Stimulated activated effector memory CD8-positive, alpha-beta T cell treated with anti-CD3 and anti-CD28 coated beads, Interleukin-12 subunit alpha, Interleukin-12 subunit beta, amount 100 ng/mL, for 72 hours (primary cell): ENCODE results near the gene MCF2L2.

Experiments used
- ATAC-seq: fragments of 150-1000 bp; cut with Tn5 transposase; 2 replicates; pipeline ENCODE4 v1.10.0; 2021
- DNase-seq, 2 donors: peaks; one replicate each; pipeline ENCODE4 v3.0.0; 2021 to 2022; ENCODE audit warnings: low spot score in 2 of 2
- H3K27ac Mint-ChIP-seq: one replicate; pipeline ENCODE4 v1.8.0; 2022; ENCODE audit warnings: mild to moderate bottlenecking, mixed read lengths
- H3K36me3 Mint-ChIP-seq: one replicate; pipeline ENCODE4 v1.8.0; 2022; ENCODE audit warnings: mild to moderate bottlenecking, mixed read lengths
- H3K4me1 Mint-ChIP-seq: one replicate; pipeline ENCODE4 v1.8.0; 2022; ENCODE audit warnings: mixed read lengths
- H3K4me3 Mint-ChIP-seq: one replicate; pipeline ENCODE4 v1.8.0; 2022; ENCODE audit warnings: mild to moderate bottlenecking, mixed read lengths
- H3K9me3 Mint-ChIP-seq: one replicate; pipeline ENCODE4 v1.8.0; 2022; ENCODE audit warnings: mixed read lengths

MCF2L2 gene

DNA sequence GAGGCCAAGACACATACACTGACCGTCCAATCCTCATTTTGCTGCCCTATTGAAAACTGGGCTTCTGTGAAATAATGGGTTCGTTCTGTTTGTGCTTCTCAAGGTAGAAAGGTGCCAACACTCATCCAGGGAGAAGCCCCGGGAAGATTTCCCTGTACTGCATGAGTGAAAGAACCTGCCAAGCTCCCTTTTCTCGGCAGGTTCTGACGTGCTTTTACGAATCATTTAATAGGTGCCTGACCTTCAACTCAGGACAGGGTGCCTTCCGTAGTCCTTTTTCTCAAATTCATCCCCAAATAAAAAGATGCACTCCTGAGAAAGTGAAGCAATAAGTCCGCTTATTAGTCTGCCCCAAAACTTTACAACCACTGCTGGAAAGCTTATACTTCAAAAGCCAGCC, 111.1 kb downstream of the MCF2L2 start:
- Mint-ChIP-seq H3K4me3 (no peak overlapping the region), H3K9me3 (no peaks in the 10 kb centered on the region), H3K36me3 (peaks cover 18% of the 10 kb centered on the region), H3K4me1 (no peaks in the 10 kb centered on the region), H3K27ac (no peak overlapping the region)
- DNase-seq (no peak), ATAC-seq (no peak)

DNA sequence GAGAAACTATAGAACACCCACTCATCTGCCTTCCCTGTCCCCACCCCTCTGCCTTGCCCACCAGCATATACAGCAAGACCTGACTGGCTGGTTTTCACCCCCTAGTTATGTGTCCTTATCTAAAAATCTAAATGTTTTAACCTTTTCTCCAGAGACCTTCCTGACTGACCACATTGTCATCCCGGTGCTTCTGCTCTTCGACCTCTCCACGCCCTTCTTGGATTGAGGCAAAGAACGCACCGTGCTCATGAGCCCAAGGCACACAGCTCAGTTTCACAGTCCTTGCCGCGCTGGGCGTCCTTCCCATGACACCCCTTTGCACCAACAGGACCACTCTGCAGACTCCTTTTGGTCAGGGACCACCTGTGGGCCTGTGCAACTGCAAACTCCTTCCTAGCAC, 112.7 kb downstream of the MCF2L2 start:
- ATAC-seq: no peak
- no peak overlapping the region for H3K27ac Mint-ChIP-seq
- H3K9me3 Mint-ChIP-seq: no peaks in the 10 kb centered on the region
- no peak overlapping the region for H3K4me3 Mint-ChIP-seq
- H3K36me3 Mint-ChIP-seq: peaks cover 19% of the 10 kb centered on the region
- H3K4me1 Mint-ChIP-seq: no peaks in the 10 kb centered on the region
- no peak for DNase-seq

- no peak overlapping the region for H3K4me3 Mint-ChIP-seq
- no peaks in the 10 kb centered on the region for H3K9me3 Mint-ChIP-seq
- peaks cover 26% of the 10 kb centered on the region for H3K36me3 Mint-ChIP-seq
- H3K4me1 Mint-ChIP-seq: no peaks in the 10 kb centered on the region
- DNase-seq (no peak), ATAC-seq (no peak)
- H3K27ac Mint-ChIP-seq: no peak overlapping the region
These were observed 114.7 kb downstream of the MCF2L2 start for GRCh38 chr3:183313764-183314163.

- no peaks in the 10 kb centered on the region for H3K4me1 Mint-ChIP-seq
- DNase-seq (no peak), ATAC-seq (no peak)
- peaks cover 26% of the 10 kb centered on the region for H3K36me3 Mint-ChIP-seq
- no peak overlapping the region for H3K4me3 Mint-ChIP-seq
- H3K27ac Mint-ChIP-seq: peak overlapping the region; percentile 73
- H3K9me3 Mint-ChIP-seq: no peaks in the 10 kb centered on the region
These were observed 115.1 kb downstream of the MCF2L2 start for GRCh38 chr3:183313351-183313750.

DNA sequence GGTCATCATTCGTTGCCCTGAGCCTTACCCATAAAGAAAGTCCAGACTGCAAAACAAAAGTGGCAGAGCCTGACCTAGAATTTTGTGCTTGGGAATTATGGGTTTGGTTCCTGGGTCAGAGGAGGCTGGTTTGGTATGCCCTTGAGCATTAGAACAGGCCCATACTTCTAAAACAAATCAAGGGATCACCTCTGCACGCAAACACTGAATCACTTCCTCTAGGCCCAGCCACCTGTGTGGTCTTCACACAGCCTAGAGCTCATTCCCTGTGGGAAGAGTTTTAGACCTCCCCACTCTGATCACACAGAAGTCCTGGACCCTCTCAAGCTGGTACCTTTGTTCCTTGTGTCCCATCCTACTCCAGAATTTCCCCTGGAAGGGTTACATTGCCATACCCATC, 116.0 kb downstream of the MCF2L2 start:
- peaks cover 6% of the 10 kb centered on the region for H3K4me1 Mint-ChIP-seq
- no peak for ATAC-seq
- no peaks in the 10 kb centered on the region for H3K9me3 Mint-ChIP-seq
- no peak overlapping the region for H3K4me3 Mint-ChIP-seq
- H3K36me3 Mint-ChIP-seq: peaks cover 20% of the 10 kb centered on the region
- no peak for DNase-seq
- peak overlapping the region; percentile 73 for H3K27ac Mint-ChIP-seq

DNA sequence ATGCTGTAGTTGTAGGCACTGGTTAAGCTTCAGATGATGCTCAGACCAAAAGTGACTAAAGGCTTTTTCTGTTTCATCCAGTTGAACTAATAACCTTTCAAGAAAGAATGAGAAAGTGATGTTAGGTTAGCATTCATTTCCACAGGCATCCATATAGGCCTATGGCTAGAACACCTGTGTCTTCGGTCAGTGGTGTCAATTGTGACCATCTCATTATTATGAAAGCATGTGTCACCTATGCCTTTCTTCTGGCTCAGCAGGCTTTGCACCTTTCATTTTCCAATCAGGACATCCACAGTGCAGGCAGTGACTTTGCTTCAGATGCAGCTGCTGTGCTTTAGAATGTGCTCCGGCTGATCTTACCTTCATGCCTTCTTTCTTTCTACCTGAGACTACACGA, 117.5 kb downstream of the MCF2L2 start:
- H3K4me1 Mint-ChIP-seq: peaks cover 19% of the 10 kb centered on the region
- no peaks in the 10 kb centered on the region for H3K9me3 Mint-ChIP-seq
- DNase-seq (no peak), ATAC-seq (no peak)
- H3K27ac Mint-ChIP-seq: no peak overlapping the region
- peaks cover 13% of the 10 kb centered on the region for H3K36me3 Mint-ChIP-seq
- H3K4me3 Mint-ChIP-seq: no peak overlapping the region

DNA sequence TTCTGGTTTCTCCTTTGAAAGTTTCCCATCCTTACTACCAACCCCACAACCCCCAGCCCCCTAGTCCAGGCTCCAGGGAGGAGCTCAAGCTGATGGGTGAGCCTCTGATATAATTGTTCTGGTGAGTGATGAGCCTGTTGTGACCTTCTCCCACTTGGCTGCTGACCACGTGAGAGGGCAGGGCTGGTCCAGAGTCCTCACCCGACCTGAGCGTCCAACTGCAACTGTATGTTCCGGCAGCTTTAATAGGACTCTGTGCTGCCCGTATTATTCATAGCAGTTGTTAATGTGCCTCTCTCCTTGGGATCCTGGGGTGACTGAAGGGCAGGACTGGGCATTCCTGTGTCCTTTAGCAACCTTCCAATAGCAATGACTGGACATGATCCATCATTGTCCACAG, 119.1 kb downstream of the MCF2L2 start:
- Mint-ChIP-seq H3K4me1 (peaks cover 19% of the 10 kb centered on the region), H3K27ac (no peak overlapping the region), H3K9me3 (no peaks in the 10 kb centered on the region), H3K36me3 (peaks cover 8% of the 10 kb centered on the region), H3K4me3 (no peak overlapping the region)
- no peak for ATAC-seq
- no peak for DNase-seq

- DNase-seq (no peak), ATAC-seq (no peak)
- no peak overlapping the region for H3K4me3 Mint-ChIP-seq
- no peak overlapping the region for H3K27ac Mint-ChIP-seq
- peaks cover 8% of the 10 kb centered on the region for H3K36me3 Mint-ChIP-seq
- H3K9me3 Mint-ChIP-seq: no peaks in the 10 kb centered on the region
- H3K4me1 Mint-ChIP-seq: peaks cover 22% of the 10 kb centered on the region
These were observed 119.7 kb downstream of the MCF2L2 start for GRCh38 chr3:183308751-183309150.

DNA sequence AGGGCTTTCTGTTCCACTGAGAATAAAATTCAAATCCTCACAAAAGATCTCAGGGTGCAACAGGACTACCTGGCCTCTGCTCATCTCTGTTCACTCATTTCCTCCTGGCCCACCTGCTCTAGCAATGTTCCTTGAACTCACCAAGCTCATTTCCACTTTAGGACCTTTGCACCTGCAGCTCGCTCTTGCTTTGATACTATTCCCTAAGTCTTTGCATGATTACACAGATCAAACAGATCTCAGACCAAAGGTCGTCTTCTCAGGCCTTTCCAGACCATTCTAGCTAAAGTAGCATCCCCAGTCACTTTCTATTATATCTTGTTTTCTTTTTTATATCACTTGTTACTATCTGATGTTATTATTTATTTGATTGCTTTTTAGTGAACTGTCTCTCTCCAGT, 120.7 kb downstream of the MCF2L2 start:
- ATAC-seq: no peak
- no peak for DNase-seq
- Mint-ChIP-seq H3K4me3 (no peak overlapping the region), H3K36me3 (peaks cover 8% of the 10 kb centered on the region), H3K27ac (no peak overlapping the region), H3K4me1 (peaks cover 24% of the 10 kb centered on the region), H3K9me3 (no peaks in the 10 kb centered on the region)

DNA sequence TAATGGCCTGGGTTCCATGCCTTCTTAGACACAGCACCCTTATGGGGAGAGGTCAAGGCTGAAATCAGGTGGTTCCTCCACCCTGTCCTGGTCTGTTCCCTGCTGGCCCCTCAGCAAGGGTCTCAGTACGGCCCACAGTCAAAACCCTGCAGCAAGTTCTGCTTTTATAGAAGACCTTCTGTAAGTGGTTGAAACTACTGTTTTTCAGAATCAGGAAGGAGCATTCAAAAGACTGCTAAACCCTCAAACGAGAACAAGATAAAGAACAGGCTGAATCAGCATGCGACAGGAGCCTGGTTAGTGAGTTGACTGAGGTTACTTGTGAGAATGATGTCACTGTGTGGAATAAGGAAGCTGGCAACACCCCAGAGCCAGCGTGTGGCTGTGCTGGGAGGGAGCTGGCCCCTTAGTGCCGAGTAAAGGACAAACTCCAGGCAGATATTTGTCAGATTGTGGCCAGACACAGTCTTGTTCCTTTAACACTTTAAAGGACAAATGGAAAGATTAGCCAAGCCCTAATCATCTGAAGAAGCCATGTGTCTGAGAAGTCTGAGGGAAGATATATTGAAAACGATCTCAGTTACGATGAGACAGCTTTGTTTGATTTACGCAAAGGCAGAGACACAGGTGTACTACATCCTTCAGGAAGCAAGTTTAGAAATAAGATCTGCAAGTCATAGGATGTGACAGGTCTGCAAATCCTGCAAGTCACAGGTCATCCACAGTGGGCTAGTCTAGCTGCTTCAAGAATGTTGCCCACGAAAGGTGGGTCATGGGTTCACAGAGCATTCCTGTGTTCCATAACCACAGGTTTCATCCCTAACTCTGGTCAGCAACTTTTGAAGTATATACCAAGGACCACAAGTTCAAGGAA, 121.4 kb downstream of the MCF2L2 start:
- Mint-ChIP-seq H3K27ac (peak overlapping the region; percentile 4), H3K9me3 (no peaks in the 10 kb centered on the region), H3K36me3 (peaks cover 8% of the 10 kb centered on the region), H3K4me1 (peaks cover 29% of the 10 kb centered on the region), H3K4me3 (no peak overlapping the region)
- peak; percentile 98 for ATAC-seq
- peak in 1 of 2 donors; percentile 6 for DNase-seq

DNA sequence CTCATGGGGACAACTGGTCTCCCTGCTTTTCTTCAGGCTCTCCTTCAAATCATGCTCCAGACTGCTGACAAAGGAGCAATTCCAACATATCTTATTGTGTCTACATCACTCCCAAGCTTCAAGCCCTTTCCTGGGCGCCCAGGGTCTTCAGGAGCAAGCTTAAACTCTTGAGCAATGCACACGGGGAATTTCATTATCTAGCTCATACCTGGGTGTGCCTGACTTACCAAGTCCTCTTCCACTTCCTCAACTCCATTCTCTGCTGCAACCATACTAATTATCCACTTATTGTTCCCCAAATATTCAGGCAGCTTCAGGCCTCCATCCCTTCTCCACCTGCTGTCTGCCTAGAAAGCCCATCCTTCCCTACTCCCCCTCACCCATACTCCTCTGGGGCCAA, 124.7 kb downstream of the MCF2L2 start:
- Mint-ChIP-seq H3K4me3 (no peak overlapping the region), H3K27ac (no peak overlapping the region)
- ATAC-seq: no peak

DNA sequence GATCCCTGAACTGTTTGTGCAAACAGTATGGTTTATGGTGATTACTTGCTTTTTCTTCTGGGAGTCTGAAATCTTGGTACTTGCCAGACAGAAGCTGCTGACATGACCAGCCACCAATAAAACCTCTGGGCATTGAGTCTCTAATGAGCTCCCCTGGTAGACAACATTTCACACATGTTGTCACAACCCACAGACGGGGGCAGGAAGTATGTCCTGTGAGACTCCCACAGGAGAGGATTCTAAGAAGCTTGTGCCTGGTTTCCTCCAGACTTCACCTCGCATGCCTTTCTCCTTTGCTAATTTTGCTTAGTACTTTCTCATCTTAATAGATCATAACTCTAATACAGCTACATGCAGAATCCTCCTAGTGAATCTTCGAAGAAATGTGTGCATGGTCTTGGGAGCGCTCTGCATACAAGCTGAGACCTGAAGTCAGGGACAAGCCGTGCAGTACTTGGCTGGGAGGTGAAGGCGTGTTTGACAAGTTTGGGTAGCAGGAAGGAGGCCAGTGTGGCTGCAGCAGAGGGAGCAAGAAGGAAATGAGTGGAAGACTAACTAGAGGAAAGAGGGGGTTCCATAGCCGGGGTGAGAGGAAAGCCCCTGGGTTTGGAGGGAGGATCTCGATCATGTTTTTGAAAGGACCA, 126.4 kb downstream of the MCF2L2 start:
- H3K4me1 Mint-ChIP-seq: peaks cover 28% of the 10 kb centered on the region
- DNase-seq (no peak), ATAC-seq (peak; percentile 25)
- no peak overlapping the region for H3K4me3 Mint-ChIP-seq
- H3K36me3 Mint-ChIP-seq: peaks cover 5% of the 10 kb centered on the region
- no peaks in the 10 kb centered on the region for H3K9me3 Mint-ChIP-seq
- peak overlapping the region; percentile 49 for H3K27ac Mint-ChIP-seq

More for the DNA sequence above, 124.7 kb downstream of the MCF2L2 start:
- no peak for DNase-seq
- H3K9me3 Mint-ChIP-seq: no peaks in the 10 kb centered on the region
- H3K4me1 Mint-ChIP-seq: peaks cover 31% of the 10 kb centered on the region
- no peaks in the 10 kb centered on the region for H3K36me3 Mint-ChIP-seq

DNA sequence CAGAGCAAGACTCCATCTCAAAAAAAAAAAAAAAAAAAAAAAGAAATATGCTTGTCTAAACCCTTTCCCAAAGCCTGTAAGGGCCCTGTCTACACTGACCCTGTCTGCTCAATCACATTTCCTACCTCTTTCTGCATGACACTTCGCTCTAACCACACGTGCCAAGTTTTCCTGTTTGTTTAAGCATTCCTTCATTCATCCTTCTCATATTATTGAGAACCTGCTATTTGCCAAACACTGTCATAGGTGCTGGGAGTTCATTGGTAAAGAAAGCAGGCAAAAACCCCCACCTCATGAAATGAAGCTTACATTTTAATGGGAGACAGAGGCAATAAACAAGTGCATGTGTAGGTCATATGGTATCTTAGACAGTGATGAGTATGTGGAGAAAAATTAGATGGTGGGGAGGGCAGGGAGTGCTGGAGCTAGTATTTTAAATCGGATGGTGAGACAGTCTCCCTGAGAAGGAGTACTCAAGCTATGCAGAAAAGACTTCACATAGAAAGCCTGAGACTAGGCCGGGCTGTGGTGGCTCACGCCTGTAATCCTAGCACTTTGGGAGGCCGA, 127.3 kb downstream of the MCF2L2 start:
- ATAC-seq: no peak
- peaks cover 5% of the 10 kb centered on the region for H3K36me3 Mint-ChIP-seq
- no peak overlapping the region for H3K27ac Mint-ChIP-seq
- no peak overlapping the region for H3K4me3 Mint-ChIP-seq
- no peaks in the 10 kb centered on the region for H3K9me3 Mint-ChIP-seq
- peaks cover 18% of the 10 kb centered on the region for H3K4me1 Mint-ChIP-seq
- no peak for DNase-seq

DNA sequence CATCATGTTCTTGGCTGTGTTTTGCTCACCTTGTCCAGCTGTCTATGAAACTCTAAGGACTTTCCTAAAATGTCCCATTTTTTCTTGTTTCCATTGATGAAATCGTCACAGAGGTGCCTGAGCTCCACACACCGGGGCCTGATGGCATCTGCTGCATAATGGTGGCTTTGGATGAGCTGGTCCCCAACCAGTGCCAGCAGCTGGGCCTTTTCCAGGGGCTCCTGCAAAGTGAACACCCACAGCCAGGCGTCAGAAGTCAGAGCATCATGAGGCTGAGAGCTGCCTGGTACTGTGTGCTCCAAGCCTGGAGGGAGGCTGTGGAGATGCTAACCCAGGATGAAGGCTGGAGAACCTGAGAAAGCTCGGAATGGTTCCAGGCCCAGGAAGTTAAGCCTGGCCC, 128.4 kb downstream of the MCF2L2 start:
- peaks cover 18% of the 10 kb centered on the region for H3K4me1 Mint-ChIP-seq
- H3K27ac Mint-ChIP-seq: no peak overlapping the region
- peaks cover 5% of the 10 kb centered on the region for H3K36me3 Mint-ChIP-seq
- DNase-seq (no peak), ATAC-seq (no peak)
- H3K9me3 Mint-ChIP-seq: no peaks in the 10 kb centered on the region
- no peak overlapping the region for H3K4me3 Mint-ChIP-seq

- Mint-ChIP-seq H3K9me3 (no peaks in the 10 kb centered on the region), H3K4me3 (no peak overlapping the region), H3K27ac (no peak overlapping the region), H3K36me3 (peaks cover 5% of the 10 kb centered on the region), H3K4me1 (peaks cover 15% of the 10 kb centered on the region)
- ATAC-seq (no peak), DNase-seq (no peak)
These were observed 129.7 kb downstream of the MCF2L2 start for GRCh38 chr3:183298701-183299153.

DNA sequence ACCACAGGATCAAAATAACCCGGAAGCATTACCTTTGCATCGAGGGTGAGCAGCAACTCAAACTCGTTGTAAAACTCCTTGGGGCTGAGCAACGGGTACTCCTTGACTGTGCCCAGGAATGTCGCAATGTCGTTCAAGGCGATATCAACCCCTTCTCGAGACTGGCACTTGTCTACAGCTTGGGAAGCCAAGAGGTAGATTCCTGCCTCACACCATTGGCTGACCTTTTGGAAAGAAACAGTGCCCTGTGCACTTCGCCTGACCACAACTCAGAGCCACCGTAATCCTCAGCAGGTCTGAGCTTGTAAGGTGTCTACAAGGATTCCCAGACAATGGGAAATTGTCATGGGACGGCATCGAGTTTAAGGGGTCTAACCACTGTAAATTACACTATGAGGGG, 131.5 kb downstream of the MCF2L2 start:
- Mint-ChIP-seq H3K4me3 (no peak overlapping the region), H3K9me3 (no peaks in the 10 kb centered on the region), H3K36me3 (peaks cover 5% of the 10 kb centered on the region), H3K27ac (no peak overlapping the region), H3K4me1 (peaks cover 8% of the 10 kb centered on the region)
- no peak for ATAC-seq
- DNase-seq: no peak
